AG09309 (cell line): ENCODE results near the gene TMEM95.

Source experiments
- DNase-seq: peaks from one replicate; pipeline ENCODE4 v3.0.0-alpha.2; 2010; ENCODE audit warnings: low read depth
- H3K4me3 ChIP-seq: 2 replicates; pipeline ENCODE4 v1.5.1; 2011; ENCODE audit warnings: mild to moderate bottlenecking, low read depth, low read length, moderate library complexity; ENCODE audit not compliant: control insufficient read depth
- TF ChIP-seq, protein P1 (sequence below): IDR thresholded peaks from 2 replicates; pipeline ENCODE4 v1.5.1; 2011; ENCODE audit warnings: mild to moderate bottlenecking, low read depth, low read length, inconsistent platforms; ENCODE audit not compliant: insufficient read depth, control insufficient read depth; ENCODE audit errors: missing control alignments

The TMEM95 gene

DNA sequence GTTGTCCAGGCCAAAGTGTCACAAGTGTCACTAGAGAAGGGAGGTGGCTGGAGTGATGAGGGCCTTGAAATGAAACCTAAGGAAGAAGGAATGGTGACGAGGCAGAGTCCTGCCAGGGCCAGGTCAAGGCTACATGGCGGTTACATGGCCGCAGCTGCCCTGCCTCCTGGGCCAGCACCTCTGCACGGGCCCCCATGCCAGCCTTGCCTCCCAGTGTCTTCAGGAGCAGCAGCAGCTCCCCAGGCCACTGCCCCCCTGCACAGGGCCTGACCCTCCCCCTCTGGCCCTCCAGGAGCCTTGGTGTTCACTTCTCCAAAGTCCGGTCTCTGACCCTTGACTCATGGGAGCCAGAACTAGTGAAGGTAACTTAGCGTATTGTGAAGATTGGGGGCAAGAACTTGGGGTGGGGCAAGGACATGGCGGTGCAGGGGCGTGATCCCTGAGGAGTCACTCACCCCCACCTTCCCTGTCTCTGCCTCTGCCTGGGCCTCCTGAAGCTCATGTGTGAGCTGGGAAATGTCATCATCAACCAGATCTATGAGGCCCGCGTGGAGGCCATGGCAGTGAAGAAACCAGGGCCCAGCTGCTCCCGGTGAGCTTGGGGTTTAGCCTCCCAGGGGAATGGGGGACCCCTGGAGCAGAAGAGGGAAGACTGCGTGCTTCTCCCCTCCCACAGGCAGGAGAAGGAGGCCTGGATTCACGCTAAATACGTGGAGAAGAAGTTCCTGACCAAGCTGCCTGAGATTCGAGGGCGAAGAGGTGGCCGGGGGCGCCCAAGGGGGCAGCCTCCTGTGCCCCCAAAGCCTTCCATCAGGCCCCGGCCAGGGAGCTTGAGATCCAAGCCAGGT lies 7.1 kb upstream of the TMEM95 start:
- no peak overlapping the region for H3K4me3 ChIP-seq
- TF ChIP-seq, protein P1, sequence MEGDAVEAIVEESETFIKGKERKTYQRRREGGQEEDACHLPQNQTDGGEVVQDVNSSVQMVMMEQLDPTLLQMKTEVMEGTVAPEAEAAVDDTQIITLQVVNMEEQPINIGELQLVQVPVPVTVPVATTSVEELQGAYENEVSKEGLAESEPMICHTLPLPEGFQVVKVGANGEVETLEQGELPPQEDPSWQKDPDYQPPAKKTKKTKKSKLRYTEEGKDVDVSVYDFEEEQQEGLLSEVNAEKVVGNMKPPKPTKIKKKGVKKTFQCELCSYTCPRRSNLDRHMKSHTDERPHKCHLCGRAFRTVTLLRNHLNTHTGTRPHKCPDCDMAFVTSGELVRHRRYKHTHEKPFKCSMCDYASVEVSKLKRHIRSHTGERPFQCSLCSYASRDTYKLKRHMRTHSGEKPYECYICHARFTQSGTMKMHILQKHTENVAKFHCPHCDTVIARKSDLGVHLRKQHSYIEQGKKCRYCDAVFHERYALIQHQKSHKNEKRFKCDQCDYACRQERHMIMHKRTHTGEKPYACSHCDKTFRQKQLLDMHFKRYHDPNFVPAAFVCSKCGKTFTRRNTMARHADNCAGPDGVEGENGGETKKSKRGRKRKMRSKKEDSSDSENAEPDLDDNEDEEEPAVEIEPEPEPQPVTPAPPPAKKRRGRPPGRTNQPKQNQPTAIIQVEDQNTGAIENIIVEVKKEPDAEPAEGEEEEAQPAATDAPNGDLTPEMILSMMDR, result no peak
- no peak for DNase-seq

- DNase-seq, result no peak
- TF ChIP-seq, protein P1, result no peak
- no peak overlapping the region for H3K4me3 ChIP-seq
These were observed 6.3 kb upstream of the TMEM95 start for GRCh38 chr17:7348478-7349242.

DNA sequence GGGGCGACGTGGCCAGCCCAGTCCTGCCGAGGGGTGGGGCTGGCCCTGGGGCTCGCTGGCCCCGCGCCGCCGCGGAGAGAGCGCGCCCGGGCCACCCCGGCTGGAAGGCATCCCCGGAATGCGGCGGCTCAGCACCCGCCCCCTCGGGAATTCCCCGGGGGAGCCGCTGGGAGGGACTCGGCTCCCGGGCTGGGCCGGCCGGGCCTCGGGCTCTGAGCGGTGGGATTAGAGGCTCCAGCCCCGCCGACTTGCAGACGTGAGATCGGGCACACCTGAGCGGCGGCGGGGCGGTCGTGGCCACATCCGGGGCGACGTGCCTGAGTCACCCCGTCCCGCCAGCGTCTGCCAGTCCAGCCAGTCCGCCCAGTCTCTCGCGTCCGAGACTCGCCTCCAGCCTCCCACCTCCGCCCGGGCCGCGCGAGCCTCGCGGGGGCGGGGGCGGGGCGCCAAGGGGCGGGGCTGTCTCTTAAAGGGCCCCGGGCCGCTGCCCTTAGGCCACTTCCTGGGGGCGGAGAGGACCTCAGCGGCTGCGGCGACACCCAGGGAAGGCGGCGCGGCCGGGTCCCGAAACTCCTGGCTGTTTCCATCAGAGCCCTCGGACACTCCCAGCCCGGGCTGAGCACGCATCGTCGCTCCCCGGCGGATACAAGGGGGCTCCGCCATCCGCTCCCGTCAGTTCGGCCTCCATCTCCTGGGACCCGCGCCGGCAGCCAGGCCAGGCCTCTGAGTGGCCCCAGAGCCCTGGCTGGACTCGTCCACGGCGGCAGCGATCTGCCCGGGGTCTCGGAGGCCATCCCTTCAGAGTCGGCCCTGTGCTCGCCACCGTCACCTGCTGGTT lies 3.1 kb upstream of the TMEM95 start, which contains the start of gene KCTD11:
Gene KCTD11, plus strand, starts transcription at position 498 of the 838 bp plus-strand sequence.
- TF ChIP-seq, protein P1, result no peak
- peak; percentile 65 for DNase-seq
- H3K4me3 ChIP-seq, result peak within 1 kb of the TSS; percentile 93

DNA sequence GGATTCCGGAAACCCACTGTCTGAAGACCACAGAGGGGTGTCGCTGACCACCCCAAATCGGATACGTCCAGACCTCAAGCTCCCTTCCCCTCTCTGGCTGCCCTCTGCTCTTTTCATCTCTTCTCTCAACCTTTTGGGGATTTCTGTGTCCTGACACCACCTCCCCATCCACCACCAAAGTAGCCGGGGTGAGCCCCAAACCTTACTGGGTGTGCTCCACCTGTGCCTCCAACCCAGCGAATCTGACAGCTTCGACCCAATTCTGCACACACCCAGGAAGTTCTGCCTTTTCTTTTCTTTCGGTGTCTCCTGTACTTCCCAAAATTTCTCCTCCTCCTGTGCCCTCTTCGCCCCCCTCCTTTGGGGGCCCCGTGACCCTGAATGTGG lies 2.5 kb upstream of the TMEM95 start:
- DNase-seq, result no peak
- TF ChIP-seq, protein P1, result peak; percentile 72
- peak overlapping the region; percentile 93 for H3K4me3 ChIP-seq

DNA sequence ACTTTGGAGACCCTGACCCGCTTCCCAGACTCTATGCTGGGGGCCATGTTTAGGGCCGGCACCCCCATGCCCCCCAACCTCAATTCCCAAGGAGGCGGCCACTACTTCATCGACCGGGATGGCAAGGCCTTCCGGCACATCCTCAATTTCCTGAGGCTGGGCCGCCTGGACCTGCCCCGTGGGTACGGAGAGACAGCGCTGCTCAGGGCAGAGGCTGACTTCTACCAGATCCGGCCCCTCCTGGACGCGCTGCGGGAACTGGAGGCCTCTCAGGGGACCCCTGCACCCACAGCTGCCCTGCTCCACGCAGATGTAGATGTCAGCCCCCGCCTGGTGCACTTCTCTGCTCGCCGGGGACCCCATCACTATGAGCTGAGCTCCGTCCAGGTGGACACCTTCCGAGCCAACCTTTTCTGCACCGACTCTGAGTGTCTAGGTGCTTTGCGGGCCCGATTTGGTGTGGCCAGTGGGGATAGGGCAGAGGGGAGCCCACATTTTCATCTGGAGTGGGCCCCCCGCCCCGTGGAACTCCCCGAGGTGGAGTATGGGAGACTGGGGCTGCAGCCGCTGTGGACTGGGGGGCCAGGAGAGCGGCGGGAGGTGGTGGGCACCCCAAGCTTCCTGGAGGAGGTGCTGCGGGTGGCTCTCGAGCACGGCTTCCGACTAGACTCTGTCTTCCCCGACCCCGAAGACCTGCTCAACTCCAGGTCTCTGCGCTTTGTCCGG lies 1.9 kb upstream of the TMEM95 start:
- peak overlapping the region; percentile 93 for H3K4me3 ChIP-seq
- TF ChIP-seq, protein P1, result no peak
- DNase-seq, result no peak

GRCh38 chr17:7354262-7354843 lies 603 bp upstream of the TMEM95 start:
- H3K4me3 ChIP-seq, result peak overlapping the region; percentile 7; the same call in 1 of the 2 replicates
- TF ChIP-seq, protein P1, result no peak
- no peak for DNase-seq
